GM21723 (cell line): ENCODE data around the gene KIAA0232.
"Not testable (repeated sequence)": the region's sequence is repeated elsewhere in the genome, so short reads cannot be mapped to it uniquely, and the experiment has no call there.

Experiments used
- ATAC-seq: cut with Tn5 transposase; IDR thresholded peaks from one replicate; pipeline ENCODE4 v1.9.1; 2021; ENCODE audit warnings: mild to moderate bottlenecking, moderate library complexity; ENCODE audit not compliant: unreplicated experiment

KIAA0232 gene

GRCh38 chr4:6755088-6755753 is 27.3 kb upstream of the KIAA0232 start:
- no peak for ATAC-seq

GRCh38 chr4:6756345-6756744 is 26.2 kb upstream of the KIAA0232 start:
- not testable (repeated sequence) for ATAC-seq

GRCh38 chr4:6758728-6759127 is 23.8 kb upstream of the KIAA0232 start:
- ATAC-seq, result no peak

DNA sequence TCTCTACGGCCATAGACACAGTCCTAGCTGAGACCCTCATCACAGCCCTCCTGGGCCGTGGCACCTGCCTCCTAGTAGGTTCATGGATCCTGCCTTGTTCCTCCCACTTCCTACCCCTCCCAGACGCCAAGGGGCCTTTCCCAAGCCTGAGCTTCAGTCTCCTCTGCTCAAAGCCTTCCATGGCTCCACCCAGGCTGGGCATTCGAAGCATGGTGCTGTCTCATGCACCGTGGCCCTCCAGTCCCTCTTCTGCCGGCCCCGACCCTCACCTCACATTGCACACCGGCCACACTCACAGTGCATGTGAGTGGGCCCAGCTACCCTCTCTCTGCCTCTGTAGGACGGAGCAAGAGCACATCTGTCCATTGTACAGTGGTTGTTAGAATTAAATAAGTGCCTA is 21.7 kb upstream of the KIAA0232 start:
- ATAC-seq, result no peak

GRCh38 chr4:6761649-6762615 is 20.6 kb upstream of the KIAA0232 start:
- ATAC-seq, result no peak

DNA sequence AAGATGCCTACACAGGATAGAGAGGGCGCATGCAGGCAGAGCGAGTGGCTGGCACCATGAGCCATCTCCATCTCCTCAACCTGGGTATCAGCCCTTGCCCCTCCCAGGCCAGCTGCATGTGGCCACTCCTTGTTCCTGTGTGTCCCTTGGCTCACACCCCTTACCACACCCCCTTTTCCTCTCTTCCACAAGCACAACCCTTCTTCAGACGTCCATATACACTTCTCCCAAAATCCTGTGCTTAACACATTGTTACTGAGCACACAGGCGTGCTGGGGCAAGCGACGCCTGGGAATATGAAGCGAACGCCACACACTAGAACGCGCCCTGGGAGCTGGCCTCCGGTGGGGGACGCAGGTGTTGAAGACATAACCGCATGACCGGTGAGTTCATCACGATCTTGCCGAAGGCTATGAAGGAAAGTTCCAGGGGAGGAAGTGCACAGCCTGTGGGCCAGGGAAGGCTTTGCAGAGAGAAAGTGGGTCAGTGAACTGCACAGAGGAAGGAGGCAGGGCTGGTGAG is 19.1 kb upstream of the KIAA0232 start:
- ATAC-seq, result no peak

DNA sequence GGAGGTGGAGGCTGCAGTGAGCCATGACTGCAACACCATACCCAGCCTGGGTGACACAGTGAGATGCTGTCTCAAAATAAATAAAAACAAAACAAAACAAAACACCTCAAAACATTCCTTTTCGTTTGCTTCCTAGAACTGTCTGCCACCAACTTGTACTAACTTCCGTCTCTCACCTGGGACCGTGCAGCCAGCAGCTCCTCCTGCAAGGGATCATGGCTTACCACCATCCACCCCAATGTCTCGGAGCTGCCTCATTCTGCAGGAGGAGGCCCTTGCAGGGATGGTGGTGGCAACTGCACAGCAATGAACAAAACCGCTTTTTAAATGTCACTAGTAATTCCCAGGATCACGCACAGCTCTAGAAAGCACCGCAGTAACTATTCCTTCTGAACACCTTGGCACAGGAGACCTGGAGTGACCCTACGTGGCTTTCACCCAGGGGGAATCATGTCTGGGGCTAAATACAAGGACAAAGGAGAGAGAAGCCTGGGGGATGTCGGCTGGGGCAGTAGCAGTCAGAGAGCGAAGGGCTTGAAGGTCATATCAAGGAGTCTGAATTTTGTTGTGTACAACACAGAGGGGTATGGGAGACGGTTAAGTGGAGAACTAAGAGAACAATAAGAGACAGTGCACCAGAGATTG is 17.4 kb upstream of the KIAA0232 start:
- no peak for ATAC-seq

DNA sequence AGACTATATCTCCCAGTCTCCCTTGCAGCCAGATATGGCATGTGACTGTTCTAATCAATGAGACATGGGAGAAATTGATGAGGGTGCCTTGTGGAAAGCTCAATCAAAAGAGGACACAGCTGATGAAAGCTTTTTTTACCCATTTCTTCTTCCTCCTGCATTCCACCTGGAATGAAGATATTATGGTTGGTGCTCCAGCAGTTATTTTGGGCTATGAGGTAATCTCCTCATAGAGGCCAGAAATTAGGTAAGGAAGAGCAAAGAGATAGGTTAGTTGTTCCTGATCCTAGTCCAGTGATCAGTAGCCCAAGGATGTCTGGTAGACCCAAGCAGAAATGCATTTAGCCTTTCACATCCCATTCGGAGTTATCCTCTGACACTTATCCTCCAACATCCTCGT is 16.8 kb upstream of the KIAA0232 start:
- ATAC-seq, result no peak

DNA sequence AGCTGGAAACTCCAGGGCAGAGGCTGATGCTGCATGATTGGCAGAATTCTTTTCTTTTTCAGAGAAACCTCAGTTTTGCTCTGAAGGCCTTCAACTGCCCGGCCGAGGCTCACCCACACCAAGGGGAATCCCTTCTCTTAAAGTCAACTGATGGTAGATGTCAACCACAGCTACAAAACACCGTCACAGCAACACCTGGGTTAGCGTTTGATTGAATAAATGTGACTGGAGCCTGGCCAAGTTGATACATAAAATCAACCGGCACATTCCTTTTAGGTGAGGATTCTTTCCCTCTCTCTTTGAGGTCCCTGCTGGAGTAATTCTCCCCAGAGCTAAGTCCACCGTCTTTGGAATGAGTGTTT is 15.2 kb upstream of the KIAA0232 start:
- ATAC-seq, result no peak

DNA sequence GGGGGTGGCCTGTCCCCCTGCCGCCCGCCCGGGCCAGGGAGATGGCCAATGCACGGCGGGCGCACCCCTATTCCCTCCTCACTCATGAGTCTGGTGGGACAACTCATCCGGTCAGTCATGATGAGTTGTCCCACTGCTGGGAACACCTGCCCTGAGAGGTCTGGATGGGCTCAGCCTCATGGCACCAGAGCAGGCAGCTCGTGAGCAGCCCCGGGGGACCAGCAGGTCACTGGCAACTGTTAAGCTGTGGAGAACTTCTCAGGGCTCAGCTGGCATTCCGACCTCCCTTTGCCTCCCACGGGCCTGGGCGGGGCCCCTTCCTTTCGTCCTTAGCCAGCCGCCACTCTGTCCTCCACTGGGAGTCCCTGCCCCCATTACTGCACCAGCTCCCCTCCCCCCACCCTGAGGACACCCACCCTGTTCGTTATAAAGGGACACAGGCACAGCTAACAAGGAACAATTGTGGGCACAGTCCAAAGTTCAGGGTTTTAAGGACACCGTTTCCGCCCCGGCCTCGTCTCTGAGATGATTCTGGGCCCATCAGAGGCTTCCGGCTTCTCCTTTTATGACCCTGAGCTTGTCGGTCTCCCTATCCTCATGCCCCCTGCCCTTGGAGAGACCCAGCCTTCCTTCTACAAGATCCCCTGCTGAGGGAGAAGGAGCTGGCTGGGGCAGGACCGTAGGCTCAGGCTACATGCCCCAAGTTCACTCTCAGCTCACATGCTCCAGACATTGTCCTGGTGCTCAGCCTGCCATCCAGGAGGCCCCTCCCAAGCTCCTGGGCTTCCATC is 14.6 kb upstream of the KIAA0232 start:
- ATAC-seq, result no peak

DNA sequence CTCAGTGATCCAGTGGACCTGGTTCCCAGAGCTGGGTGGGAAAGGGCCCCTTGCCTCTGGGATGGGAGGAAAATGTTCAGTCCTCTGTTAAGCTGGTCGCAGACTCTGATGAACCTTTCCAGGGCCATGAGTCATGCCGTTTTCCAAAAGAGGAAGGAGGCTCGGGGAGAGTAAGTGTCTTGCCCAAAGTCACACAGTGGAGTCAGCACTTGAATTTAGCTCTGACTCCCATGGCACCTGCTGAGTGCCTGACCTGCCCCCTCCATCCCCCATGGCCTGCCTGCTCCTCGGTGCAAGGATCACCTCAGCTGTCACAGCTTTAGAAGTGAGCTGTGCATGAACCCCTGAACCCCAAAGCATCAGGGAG is 14.0 kb upstream of the KIAA0232 start:
- no peak for ATAC-seq

DNA sequence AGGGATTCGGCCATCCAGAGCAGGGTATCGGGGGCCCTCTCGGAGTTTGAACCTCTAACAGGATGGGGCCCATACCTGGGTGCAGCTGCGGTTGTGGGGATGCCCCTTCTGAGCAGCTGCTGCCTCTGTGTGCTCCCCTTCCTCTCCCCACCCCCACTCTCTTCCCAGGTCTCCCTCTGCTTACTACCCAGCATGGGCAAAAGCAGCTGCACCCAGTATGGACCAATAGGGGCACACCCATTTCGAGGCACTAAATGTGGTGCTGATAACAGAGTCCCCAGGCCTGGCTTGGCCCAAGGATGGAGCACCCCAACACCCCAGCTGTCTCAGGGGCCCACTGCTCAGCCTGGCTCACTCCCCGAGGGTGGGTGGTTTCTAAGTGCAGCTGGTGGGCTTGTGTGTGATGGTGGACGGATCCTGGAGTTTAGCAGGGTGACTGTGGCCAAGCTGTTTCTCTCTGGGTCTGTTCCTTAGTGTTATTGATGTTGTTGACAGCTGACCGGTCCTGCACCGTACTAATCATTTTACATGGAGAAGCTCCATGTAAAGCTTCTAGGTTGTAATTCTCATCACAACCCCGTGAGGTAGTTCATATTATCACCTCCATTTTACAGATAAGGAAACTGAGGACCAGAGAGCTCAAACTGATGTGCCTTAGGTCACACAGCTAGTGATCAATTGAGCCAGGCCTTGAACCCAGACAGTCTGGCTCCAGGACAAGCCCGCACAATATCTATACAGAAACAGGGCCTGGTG is 13.1 kb upstream of the KIAA0232 start:
- no peak for ATAC-seq

DNA sequence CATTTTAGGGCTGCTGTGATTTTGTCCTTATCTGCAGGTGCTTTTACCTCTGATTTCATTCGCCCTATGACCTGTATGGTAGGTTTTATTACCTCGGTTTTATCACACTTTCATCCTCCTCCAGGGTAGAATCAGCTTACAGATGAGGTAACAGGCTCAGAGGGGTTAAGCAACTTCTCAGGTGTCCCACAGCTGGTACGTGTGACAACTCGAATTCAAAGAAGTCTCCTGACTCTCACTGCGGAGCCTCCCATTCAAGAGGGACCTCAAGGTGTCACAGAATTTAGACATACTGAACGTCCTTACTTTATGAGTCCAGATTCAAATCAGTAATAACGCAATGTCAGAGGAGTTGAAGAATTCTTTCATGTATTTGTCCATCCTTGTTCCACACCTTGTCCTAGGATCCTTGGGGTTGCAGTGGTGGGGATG is 12.5 kb upstream of the KIAA0232 start:
- no peak for ATAC-seq

DNA sequence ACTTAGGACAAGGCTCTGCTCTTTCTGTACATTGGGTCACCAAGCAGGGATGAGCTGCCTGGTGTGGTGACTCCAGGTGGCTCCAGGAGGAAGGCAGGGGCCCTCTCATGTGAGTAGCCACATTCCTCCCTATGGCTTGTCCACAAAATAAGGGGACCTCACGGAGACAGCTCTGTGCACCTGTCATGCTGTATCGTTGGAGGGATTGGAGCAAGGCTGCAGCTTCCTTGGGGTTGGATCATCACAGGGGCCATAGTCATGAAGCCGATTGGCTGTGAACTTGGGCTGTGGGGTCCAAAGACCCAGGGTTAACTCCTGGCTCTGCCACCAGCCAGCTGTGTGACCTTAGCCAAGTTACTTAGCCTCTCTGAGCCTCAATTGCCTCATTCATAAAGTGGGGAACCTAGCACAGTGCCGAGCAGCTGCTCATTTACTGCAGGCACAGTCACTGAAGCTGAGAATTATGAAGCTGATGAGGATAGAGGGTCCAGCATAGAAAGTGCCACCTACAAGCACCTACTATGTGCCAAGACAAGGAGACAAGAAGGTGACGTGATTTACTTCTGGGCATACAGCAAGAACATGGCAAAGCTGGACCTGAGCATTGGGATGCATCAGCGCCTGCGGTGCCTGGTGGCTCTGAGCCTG is 11.8 kb upstream of the KIAA0232 start:
- no peak for ATAC-seq

DNA sequence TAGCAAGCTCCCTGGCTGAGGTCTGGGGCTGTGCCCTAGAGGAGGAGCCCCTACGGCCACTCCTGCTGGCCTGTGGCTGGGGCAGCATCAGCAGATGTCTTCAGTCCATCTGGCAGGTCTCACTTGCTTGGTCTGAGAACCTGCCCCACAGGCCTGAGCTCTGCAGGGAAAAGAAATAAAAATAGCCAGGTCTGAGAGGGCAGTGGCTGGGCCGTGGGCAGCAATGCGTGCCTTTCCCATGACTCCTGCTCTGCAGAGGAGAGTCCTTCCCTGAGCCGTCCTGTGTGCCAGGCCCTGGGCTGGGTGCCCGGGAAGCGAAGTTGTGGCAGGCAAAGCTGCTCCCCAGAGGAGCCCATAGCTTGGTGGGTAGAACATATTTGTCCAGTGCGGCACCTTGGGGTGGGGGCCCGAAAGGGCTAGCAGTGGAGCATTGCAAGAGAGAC is 11.3 kb upstream of the KIAA0232 start:
- no peak for ATAC-seq

DNA sequence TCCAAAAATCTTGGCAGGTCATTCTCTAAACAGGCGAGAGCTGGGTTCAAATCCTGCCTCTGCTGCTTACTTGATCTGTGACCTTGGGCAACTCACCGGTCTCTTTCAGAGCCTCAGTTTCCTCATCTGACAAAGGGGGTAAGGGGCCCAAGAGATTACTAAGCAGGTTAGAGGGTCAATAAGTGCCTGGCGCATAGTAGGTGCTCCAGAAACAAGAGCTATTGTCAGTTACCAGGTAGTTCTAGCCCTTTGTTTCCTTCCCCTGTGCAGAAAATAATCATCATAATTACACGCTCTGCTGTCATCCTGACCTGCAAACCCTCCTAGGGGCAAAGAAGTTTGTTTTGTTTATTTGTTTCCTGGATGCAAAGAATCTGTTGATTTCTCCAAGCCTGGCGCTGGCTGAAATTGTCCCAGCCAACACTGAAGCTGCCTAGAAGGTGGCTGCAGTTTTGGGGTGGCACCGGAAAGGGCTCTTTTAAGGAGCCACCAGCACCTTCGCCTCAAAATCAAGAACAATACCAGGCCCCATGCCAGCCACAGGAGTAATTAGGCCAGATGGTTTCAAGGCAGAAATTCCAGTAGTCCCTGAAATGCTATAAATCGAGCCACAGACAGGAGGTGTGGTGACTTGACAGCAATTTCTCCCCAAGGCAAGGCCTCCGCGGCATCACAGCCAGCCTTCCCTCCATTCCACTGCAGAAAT is 10.2 kb upstream of the KIAA0232 start:
- ATAC-seq, result no peak

DNA sequence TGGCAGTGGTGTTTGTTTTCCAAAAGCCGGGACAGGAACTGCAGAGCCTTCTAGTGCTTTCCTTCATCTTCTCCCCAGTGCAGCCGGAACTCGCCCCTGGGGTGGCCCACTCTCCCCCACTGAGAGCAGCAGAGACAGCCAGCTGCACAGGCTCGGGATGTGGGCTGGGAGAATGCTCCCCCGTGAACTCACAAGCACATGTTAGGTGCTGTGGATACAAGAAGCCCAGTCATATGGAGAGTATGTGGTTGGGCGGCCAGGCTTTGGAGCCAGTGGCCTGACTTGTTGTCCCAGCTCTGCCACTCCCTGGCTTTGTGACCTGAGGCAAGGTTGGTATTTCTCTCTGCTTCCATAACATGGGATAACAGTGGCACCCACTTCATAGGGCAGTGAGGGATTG is 9.4 kb upstream of the KIAA0232 start:
- ATAC-seq, result no peak

DNA sequence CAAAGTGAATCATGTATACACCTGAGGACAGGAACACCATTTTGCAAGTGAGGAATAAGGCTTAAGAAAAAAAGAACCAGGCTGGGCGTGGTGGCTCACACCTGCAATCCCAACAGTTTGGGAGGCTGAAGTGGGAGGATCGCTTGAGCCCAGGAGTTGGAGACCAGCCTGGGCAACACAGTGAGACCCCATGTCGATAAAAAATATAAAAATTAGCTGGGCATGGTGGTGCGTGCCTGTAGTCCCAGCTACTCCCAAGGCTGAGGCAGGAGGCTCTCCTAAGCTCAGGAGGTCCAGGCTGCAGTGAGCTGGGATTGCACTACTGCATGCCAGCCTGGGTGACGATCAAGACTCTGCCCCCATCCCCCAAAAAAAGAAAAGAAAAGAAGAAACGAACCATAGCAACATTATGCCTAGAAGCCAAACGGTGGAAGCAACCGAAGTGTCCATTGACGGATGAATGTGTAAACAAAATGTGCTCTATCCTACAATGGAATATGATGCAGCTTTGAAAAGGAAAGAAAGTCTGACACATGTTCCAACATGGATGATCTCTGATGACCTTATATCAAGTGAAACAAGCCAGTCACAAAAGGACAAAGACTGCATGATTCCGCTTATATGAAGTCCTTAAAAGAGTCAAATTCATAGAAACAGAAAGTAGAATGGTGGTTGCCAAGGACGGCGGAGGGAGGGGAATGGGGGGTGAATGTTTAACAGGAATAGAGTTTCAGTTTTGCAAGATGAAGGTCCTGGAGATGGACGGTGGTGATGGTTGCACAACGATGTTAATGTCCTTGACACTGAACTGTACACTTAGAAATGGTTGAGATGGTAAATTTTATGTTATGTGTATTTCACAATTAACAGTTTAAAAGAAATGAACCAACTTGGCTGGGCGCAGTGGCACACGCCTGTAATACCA is 8.6 kb upstream of the KIAA0232 start:
- no peak for ATAC-seq
